ENCODE data around the gene STX11.

Gene STX11

GRCh38 chr6:144195671-144196270, 45.5 kb downstream of the STX11 start:
- Histone ChIP-seq H3K9ac (ENCODE audit: low read depth, low read length) (no peak overlapping the region), H3K9me3 (ENCODE audit: control insufficient read depth, insufficient read depth, low read length) (no peaks in the 10 kb centered on the region), H3K27me3 (ENCODE audit: control insufficient read depth, insufficient read depth, low read length) (no peaks in the 10 kb centered on the region), H3K4me1 (ENCODE audit: control insufficient read depth, insufficient read depth, low read length) (peaks cover 7% of the 10 kb centered on the region), H3K36me3 (ENCODE audit: control insufficient read depth, insufficient read depth, low read length) (no peaks in the 10 kb centered on the region), H3K4me3 (ENCODE audit: low read depth, low read length) (no peak overlapping the region)

GRCh38 chr6:144197919-144198318, 47.6 kb downstream of the STX11 start:
- no peaks in the 10 kb centered on the region for H3K36me3 ChIP-seq (ENCODE audit: control insufficient read depth, insufficient read depth, low read length)
- no peak overlapping the region for H3K4me3 ChIP-seq (ENCODE audit: low read depth, low read length)
- no peak overlapping the region for H3K9ac ChIP-seq (ENCODE audit: low read depth, low read length)
- H3K4me1 ChIP-seq (ENCODE audit: control insufficient read depth, insufficient read depth, low read length): peaks cover 7% of the 10 kb centered on the region
- H3K27me3 ChIP-seq (ENCODE audit: control insufficient read depth, insufficient read depth, low read length): no peaks in the 10 kb centered on the region
- peaks cover 7% of the 10 kb centered on the region for H3K9me3 ChIP-seq (ENCODE audit: control insufficient read depth, insufficient read depth, low read length)

GRCh38 chr6:144202879-144203468, 52.7 kb downstream of the STX11 start:
- Histone ChIP-seq H3K4me1 (ENCODE audit: control insufficient read depth, insufficient read depth, low read length) (no peaks in the 10 kb centered on the region), H3K9ac (ENCODE audit: low read depth, low read length) (no peak overlapping the region), H3K4me3 (ENCODE audit: low read depth, low read length) (no peak overlapping the region), H3K9me3 (ENCODE audit: control insufficient read depth, insufficient read depth, low read length) (peaks cover 13% of the 10 kb centered on the region), H3K27me3 (ENCODE audit: control insufficient read depth, insufficient read depth, low read length) (no peaks in the 10 kb centered on the region), H3K36me3 (ENCODE audit: control insufficient read depth, insufficient read depth, low read length) (no peaks in the 10 kb centered on the region)

GRCh38 chr6:144211160-144211559, 60.8 kb downstream of the STX11 start:
- Histone ChIP-seq H3K4me3 (ENCODE audit: low read depth, low read length) (no peak overlapping the region), H3K9ac (ENCODE audit: low read depth, low read length) (no peak overlapping the region), H3K4me1 (ENCODE audit: control insufficient read depth, insufficient read depth, low read length) (no peaks in the 10 kb centered on the region), H3K9me3 (ENCODE audit: control insufficient read depth, insufficient read depth, low read length) (no peaks in the 10 kb centered on the region), H3K36me3 (ENCODE audit: control insufficient read depth, insufficient read depth, low read length) (no peaks in the 10 kb centered on the region), H3K27me3 (ENCODE audit: control insufficient read depth, insufficient read depth, low read length) (peaks cover 2% of the 10 kb centered on the region)

- Histone ChIP-seq H3K4me3 (ENCODE audit: low read depth, low read length) (no peak overlapping the region), H3K27me3 (ENCODE audit: control insufficient read depth, insufficient read depth, low read length) (peaks cover 2% of the 10 kb centered on the region), H3K9me3 (ENCODE audit: control insufficient read depth, insufficient read depth, low read length) (no peaks in the 10 kb centered on the region), H3K36me3 (ENCODE audit: control insufficient read depth, insufficient read depth, low read length) (no peaks in the 10 kb centered on the region), H3K9ac (ENCODE audit: low read depth, low read length) (no peak overlapping the region), H3K4me1 (ENCODE audit: control insufficient read depth, insufficient read depth, low read length) (peaks cover 2% of the 10 kb centered on the region)
These were observed 63.0 kb downstream of the STX11 start for GRCh38 chr6:144213315-144213714.

GRCh38 chr6:144214029-144214428, 63.7 kb downstream of the STX11 start:
- Histone ChIP-seq H3K4me1 (ENCODE audit: control insufficient read depth, insufficient read depth, low read length) (peaks cover 2% of the 10 kb centered on the region), H3K4me3 (ENCODE audit: low read depth, low read length) (no peak overlapping the region), H3K36me3 (ENCODE audit: control insufficient read depth, insufficient read depth, low read length) (no peaks in the 10 kb centered on the region), H3K27me3 (ENCODE audit: control insufficient read depth, insufficient read depth, low read length) (peaks cover 2% of the 10 kb centered on the region), H3K9me3 (ENCODE audit: control insufficient read depth, insufficient read depth, low read length) (no peaks in the 10 kb centered on the region), H3K9ac (ENCODE audit: low read depth, low read length) (no peak overlapping the region)

GRCh38 chr6:144214622-144215401, 64.5 kb downstream of the STX11 start:
- Histone ChIP-seq H3K9ac (ENCODE audit: low read depth, low read length) (no peak overlapping the region), H3K4me1 (ENCODE audit: control insufficient read depth, insufficient read depth, low read length) (peaks cover 2% of the 10 kb centered on the region), H3K27me3 (ENCODE audit: control insufficient read depth, insufficient read depth, low read length) (peaks cover 2% of the 10 kb centered on the region), H3K9me3 (ENCODE audit: control insufficient read depth, insufficient read depth, low read length) (no peaks in the 10 kb centered on the region), H3K4me3 (ENCODE audit: low read depth, low read length) (no peak overlapping the region), H3K36me3 (ENCODE audit: control insufficient read depth, insufficient read depth, low read length) (no peaks in the 10 kb centered on the region)

- Histone ChIP-seq H3K9ac (ENCODE audit: low read depth, low read length) (peak overlapping the region; percentile 68), H3K36me3 (ENCODE audit: control insufficient read depth, insufficient read depth, low read length) (no peaks in the 10 kb centered on the region), H3K4me1 (ENCODE audit: control insufficient read depth, insufficient read depth, low read length) (peaks cover 2% of the 10 kb centered on the region), H3K4me3 (ENCODE audit: low read depth, low read length) (peak overlapping the region; percentile 83), H3K9me3 (ENCODE audit: control insufficient read depth, insufficient read depth, low read length) (no peaks in the 10 kb centered on the region), H3K27me3 (ENCODE audit: control insufficient read depth, insufficient read depth, low read length) (no peaks in the 10 kb centered on the region)
These were observed 65.2 kb downstream of the STX11 start for GRCh38 chr6:144215402-144215931.

GRCh38 chr6:144215932-144216667, 65.8 kb downstream of the STX11 start:
- Histone ChIP-seq H3K27me3 (ENCODE audit: control insufficient read depth, insufficient read depth, low read length) (no peaks in the 10 kb centered on the region), H3K4me3 (ENCODE audit: low read depth, low read length) (peak overlapping the region; percentile 83), H3K9me3 (ENCODE audit: control insufficient read depth, insufficient read depth, low read length) (no peaks in the 10 kb centered on the region), H3K9ac (ENCODE audit: low read depth, low read length) (peak overlapping the region; percentile 68), H3K4me1 (ENCODE audit: control insufficient read depth, insufficient read depth, low read length) (peaks cover 2% of the 10 kb centered on the region), H3K36me3 (ENCODE audit: control insufficient read depth, insufficient read depth, low read length) (no peaks in the 10 kb centered on the region)

GRCh38 chr6:144216668-144217218, 66.4 kb downstream of the STX11 start:
- H3K4me1 ChIP-seq (ENCODE audit: control insufficient read depth, insufficient read depth, low read length): peaks cover 2% of the 10 kb centered on the region
- H3K9ac ChIP-seq (ENCODE audit: low read depth, low read length): peak overlapping the region; percentile 68
- H3K36me3 ChIP-seq (ENCODE audit: control insufficient read depth, insufficient read depth, low read length): no peaks in the 10 kb centered on the region
- H3K27me3 ChIP-seq (ENCODE audit: control insufficient read depth, insufficient read depth, low read length): no peaks in the 10 kb centered on the region
- no peaks in the 10 kb centered on the region for H3K9me3 ChIP-seq (ENCODE audit: control insufficient read depth, insufficient read depth, low read length)
- peak overlapping the region; percentile 83 for H3K4me3 ChIP-seq (ENCODE audit: low read depth, low read length)

GRCh38 chr6:144217264-144217663, 66.9 kb downstream of the STX11 start:
- no peaks in the 10 kb centered on the region for H3K36me3 ChIP-seq (ENCODE audit: control insufficient read depth, insufficient read depth, low read length)
- H3K9ac ChIP-seq (ENCODE audit: low read depth, low read length): no peak overlapping the region
- peaks cover 2% of the 10 kb centered on the region for H3K4me1 ChIP-seq (ENCODE audit: control insufficient read depth, insufficient read depth, low read length)
- peak overlapping the region; percentile 83 for H3K4me3 ChIP-seq (ENCODE audit: low read depth, low read length)
- H3K27me3 ChIP-seq (ENCODE audit: control insufficient read depth, insufficient read depth, low read length): no peaks in the 10 kb centered on the region
- no peaks in the 10 kb centered on the region for H3K9me3 ChIP-seq (ENCODE audit: control insufficient read depth, insufficient read depth, low read length)

Data from iPS-15b (cell line).